ENCODE measurements around the gene ADAMTS3.

DNA sequence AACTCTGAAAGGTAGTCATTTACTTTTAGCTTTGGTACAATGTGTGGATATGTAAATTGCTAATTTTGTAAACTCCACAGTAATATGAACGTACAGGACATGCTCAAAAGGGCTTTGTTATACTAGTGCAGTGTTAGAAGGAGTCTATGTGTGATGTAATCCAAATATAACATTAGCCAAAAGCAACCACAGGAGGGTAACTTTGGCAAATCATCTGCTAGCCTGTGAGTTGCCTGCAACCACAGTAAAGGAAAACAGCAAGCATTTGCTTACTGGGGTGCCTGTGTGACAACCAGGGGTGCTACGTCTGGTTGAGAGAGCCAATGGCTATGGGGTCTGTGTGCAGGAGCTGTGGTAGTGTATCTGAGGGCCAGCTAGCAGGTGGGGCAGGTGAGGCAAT, 245.8 kb downstream of the ADAMTS3 start:
- TF ChIP-seq, protein P1, sequence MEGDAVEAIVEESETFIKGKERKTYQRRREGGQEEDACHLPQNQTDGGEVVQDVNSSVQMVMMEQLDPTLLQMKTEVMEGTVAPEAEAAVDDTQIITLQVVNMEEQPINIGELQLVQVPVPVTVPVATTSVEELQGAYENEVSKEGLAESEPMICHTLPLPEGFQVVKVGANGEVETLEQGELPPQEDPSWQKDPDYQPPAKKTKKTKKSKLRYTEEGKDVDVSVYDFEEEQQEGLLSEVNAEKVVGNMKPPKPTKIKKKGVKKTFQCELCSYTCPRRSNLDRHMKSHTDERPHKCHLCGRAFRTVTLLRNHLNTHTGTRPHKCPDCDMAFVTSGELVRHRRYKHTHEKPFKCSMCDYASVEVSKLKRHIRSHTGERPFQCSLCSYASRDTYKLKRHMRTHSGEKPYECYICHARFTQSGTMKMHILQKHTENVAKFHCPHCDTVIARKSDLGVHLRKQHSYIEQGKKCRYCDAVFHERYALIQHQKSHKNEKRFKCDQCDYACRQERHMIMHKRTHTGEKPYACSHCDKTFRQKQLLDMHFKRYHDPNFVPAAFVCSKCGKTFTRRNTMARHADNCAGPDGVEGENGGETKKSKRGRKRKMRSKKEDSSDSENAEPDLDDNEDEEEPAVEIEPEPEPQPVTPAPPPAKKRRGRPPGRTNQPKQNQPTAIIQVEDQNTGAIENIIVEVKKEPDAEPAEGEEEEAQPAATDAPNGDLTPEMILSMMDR (IDR thresholded peaks at IDR 0.05; ENCODE audit: extremely low read depth in 1 of 2, insufficient read depth in 1 of 2, low read depth in 1 of 2, low read length in 2 of 2), result no peak
- TF ChIP-seq POLR2A (IDR thresholded peaks at IDR 0.05; ENCODE audit: low read depth, low read length) (no peak), POLR2AphosphoS5 (IDR thresholded peaks at IDR 0.05; ENCODE audit: insufficient read depth, low read depth, low read length) (no peak), EZH2 (IDR thresholded peaks at IDR 0.05; ENCODE audit: borderline replicate concordance, low read depth, low read length, severe bottlenecking) (no peak)
